ENCODE measurements around the gene RAX2.
A peak's percentile ranks its signal among the peaks of the same experiment; 100 is the strongest.
"Not testable (repeated sequence)": the region's sequence is repeated elsewhere in the genome, so short reads cannot be mapped to it uniquely, and the experiment has no call there.

The RAX2 gene

DNA sequence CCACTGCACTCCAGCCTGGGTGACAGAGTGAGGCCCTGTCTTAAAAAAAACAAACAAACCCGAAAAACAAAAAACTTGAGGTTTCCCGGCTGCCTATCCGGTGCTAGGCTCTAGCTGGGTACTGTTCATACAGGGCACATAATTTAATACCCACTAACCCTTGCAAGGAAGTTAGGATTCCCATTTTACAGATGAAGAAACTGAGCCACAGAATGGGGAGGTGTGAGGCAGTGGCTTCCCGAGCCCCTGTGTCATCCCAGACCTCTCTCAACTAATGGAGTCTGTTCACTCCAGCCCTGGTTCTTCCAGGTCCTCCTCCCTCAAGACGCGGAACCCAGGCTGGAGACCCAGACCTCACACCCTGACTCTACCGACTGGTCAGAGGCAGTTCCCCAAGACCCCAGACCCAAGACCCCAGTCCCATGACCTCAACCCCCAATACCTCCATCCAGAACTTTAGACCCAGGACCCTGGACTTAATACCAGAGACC lies 11.1 kb downstream of the RAX2 start:
- Histone ChIP-seq H2AFZ (ENCODE audit: low read length) (peak overlapping the region; percentile 82), H4K20me1 (ENCODE audit: insufficient read depth, low read length, poor library complexity, severe bottlenecking) (no peaks in the 10 kb centered on the region), H3F3A (ENCODE audit: low read depth) (0 out of 2 replicates have a peak, but pooled peaks cover 2% of the 10 kb centered on the region), H3K4me3 (ENCODE audit: low read length, poor library complexity, severe bottlenecking) (peak overlapping the region; percentile 98), H3K9ac (ENCODE audit: low read depth, low read length, poor library complexity, severe bottlenecking) (peak overlapping the region; percentile 96), H3K9me3 (ENCODE audit: insufficient read depth, low read depth, low read length) (no peaks in the 10 kb centered on the region), H3K27me3 (ENCODE audit: insufficient read depth, low read length, poor library complexity, severe bottlenecking) (no peaks in the 10 kb centered on the region), H3K4me1 (ENCODE audit: insufficient read depth, low read length, poor library complexity, severe bottlenecking) (peaks cover 23% of the 10 kb centered on the region), H3K4me2 (ENCODE audit: low read depth, low read length, poor library complexity, severe bottlenecking) (peak overlapping the region; percentile 96), H3K36me3 (ENCODE audit: insufficient read depth, low read length) (peaks cover 2% of the 10 kb centered on the region; the same call in 1 of the 2 replicates), H3K79me2 (ENCODE audit: insufficient read depth, low read length) (peaks cover 36% of the 10 kb centered on the region), H3K9me2 (replicated peaks; ENCODE audit: low read depth, low read length) (no peaks in the 10 kb centered on the region)
- no peak for TF ChIP-seq EZH2phosphoT487 (IDR thresholded peaks at IDR 0.05; ENCODE audit: borderline replicate concordance)
- TF ChIP-seq, protein P1, sequence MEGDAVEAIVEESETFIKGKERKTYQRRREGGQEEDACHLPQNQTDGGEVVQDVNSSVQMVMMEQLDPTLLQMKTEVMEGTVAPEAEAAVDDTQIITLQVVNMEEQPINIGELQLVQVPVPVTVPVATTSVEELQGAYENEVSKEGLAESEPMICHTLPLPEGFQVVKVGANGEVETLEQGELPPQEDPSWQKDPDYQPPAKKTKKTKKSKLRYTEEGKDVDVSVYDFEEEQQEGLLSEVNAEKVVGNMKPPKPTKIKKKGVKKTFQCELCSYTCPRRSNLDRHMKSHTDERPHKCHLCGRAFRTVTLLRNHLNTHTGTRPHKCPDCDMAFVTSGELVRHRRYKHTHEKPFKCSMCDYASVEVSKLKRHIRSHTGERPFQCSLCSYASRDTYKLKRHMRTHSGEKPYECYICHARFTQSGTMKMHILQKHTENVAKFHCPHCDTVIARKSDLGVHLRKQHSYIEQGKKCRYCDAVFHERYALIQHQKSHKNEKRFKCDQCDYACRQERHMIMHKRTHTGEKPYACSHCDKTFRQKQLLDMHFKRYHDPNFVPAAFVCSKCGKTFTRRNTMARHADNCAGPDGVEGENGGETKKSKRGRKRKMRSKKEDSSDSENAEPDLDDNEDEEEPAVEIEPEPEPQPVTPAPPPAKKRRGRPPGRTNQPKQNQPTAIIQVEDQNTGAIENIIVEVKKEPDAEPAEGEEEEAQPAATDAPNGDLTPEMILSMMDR (conservative IDR thresholded peaks at IDR 0.05; ENCODE audit: low read length) = no peak

DNA sequence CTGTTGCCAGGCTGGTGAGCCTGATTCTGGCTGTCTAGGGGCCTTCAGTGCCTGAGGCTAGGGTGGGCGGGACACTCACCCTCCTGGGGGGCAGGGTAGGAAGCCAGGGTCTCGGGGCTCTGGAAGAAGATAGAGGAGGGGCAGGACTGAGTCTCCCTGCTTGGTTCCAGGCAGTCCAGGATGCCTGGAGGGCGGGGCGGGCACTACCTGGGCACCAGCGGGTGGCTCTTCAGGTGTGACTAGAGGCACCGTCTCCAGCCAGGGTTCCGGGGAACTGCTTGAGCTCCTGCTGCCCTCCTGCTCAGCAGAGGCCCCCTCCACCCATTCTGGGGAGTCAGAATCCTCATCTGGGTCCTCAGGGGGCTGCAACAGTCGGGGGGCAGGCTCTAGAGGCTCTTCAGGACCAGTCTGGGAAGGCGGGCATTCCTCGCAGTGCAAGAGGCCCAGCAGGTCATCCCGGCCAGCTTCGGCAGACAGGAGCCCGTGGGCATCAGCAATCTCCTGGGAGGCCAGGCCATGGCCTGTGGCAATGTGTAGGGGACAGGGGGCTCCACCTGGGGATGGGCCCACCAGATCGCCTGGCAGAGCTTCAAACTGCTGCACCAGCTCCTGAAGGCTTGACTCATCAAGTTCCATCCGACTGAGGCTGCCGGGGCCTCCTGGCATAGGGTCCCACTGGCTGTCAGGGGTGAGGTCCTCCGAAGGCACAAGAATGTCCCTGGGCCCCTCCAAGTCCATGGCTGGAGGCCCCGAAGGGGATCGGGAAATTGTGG lies 12.4 kb downstream of the RAX2 start:
- Histone ChIP-seq H3K9me3 (ENCODE audit: insufficient read depth, low read depth, low read length) (no peaks in the 10 kb centered on the region), H3K27me3 (ENCODE audit: insufficient read depth, low read length, poor library complexity, severe bottlenecking) (no peaks in the 10 kb centered on the region), H2AFZ (ENCODE audit: low read length) (no peak overlapping the region), H3K4me1 (ENCODE audit: insufficient read depth, low read length, poor library complexity, severe bottlenecking) (peaks cover 23% of the 10 kb centered on the region), H3K4me2 (ENCODE audit: low read depth, low read length, poor library complexity, severe bottlenecking) (peak overlapping the region; percentile 96), H3F3A (ENCODE audit: low read depth) (0 out of 2 replicates have a peak, but pooled peaks cover 2% of the 10 kb centered on the region), H3K79me2 (ENCODE audit: insufficient read depth, low read length) (peaks cover 36% of the 10 kb centered on the region), H3K9me2 (replicated peaks; ENCODE audit: low read depth, low read length) (no peaks in the 10 kb centered on the region), H3K9ac (ENCODE audit: low read depth, low read length, poor library complexity, severe bottlenecking) (peak overlapping the region; percentile 96), H3K36me3 (ENCODE audit: insufficient read depth, low read length) (no peaks in the 10 kb centered on the region), H3K4me3 (ENCODE audit: low read length, poor library complexity, severe bottlenecking) (peak overlapping the region; percentile 98), H4K20me1 (ENCODE audit: insufficient read depth, low read length, poor library complexity, severe bottlenecking) (no peaks in the 10 kb centered on the region)
- no peak for TF ChIP-seq EZH2phosphoT487 (IDR thresholded peaks at IDR 0.05; ENCODE audit: borderline replicate concordance)
- TF ChIP-seq, protein P1 (conservative IDR thresholded peaks at IDR 0.05; ENCODE audit: low read length) = no peak

DNA sequence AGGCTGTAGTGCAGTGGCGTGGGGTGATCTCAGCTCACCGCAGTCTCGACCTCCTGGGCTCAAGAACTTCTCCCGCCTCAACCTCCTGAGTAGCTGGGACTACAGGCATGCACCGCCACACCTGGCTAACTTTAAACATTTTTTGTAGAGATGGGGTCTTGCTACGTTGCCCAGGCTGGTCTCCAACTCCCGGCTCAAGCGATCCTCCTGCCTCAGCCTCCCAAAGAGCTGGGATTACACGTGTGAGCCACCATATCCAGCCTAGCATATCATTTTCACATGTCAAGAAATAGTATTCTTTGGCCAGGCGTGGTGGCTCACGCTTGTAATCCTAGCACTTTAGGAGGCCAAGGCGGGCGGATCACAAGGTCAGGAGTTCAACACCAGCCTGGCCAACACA lies 13.7 kb downstream of the RAX2 start:
- H3K36me3 ChIP-seq (ENCODE audit: insufficient read depth, low read length); H3K9me2 ChIP-seq (replicated peaks; ENCODE audit: low read depth, low read length); H3K4me2 ChIP-seq (ENCODE audit: low read depth, low read length, poor library complexity, severe bottlenecking); H3K4me3 ChIP-seq (ENCODE audit: low read length, poor library complexity, severe bottlenecking); H4K20me1 ChIP-seq (ENCODE audit: insufficient read depth, low read length, poor library complexity, severe bottlenecking); H3F3A ChIP-seq (ENCODE audit: low read depth); H3K9ac ChIP-seq (ENCODE audit: low read depth, low read length, poor library complexity, severe bottlenecking); H3K9me3 ChIP-seq (ENCODE audit: insufficient read depth, low read depth, low read length); H2AFZ ChIP-seq (ENCODE audit: low read length); H3K27me3 ChIP-seq (ENCODE audit: insufficient read depth, low read length, poor library complexity, severe bottlenecking): not testable (repeated sequence)
- Histone ChIP-seq H3K4me1 (ENCODE audit: insufficient read depth, low read length, poor library complexity, severe bottlenecking) (peaks cover 22% of the 10 kb centered on the region), H3K79me2 (ENCODE audit: insufficient read depth, low read length) (peaks cover 33% of the 10 kb centered on the region)

DNA sequence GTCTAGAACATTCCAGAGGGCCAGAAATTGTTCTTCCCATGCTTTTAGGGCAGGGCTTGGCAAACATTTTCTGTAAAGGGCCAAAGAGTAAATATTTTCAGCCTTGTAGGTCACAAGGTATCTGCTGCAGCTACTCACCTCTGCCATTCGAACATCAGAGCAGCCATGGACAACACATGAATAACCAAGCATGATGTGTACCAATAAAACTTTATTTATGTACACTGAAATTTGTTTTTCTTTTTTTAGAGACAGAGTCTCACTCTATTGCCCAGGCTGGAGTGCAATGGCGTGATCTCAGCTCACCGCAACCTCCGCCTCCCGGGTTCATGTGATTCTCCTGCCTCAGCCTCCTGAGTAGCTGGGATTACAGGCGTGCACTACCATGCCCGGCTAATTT lies 14.3 kb downstream of the RAX2 start:
- not testable (repeated sequence) for H3K4me2 ChIP-seq (ENCODE audit: low read depth, low read length, poor library complexity, severe bottlenecking); H3F3A ChIP-seq (ENCODE audit: low read depth); H3K9me3 ChIP-seq (ENCODE audit: insufficient read depth, low read depth, low read length)

More for the DNA sequence above, 14.3 kb downstream of the RAX2 start:
- Histone ChIP-seq H3K79me2 (ENCODE audit: insufficient read depth, low read length) (peaks cover 31% of the 10 kb centered on the region), H3K4me1 (ENCODE audit: insufficient read depth, low read length, poor library complexity, severe bottlenecking) (peaks cover 19% of the 10 kb centered on the region)
- H3K27me3 ChIP-seq (ENCODE audit: insufficient read depth, low read length, poor library complexity, severe bottlenecking); H2AFZ ChIP-seq (ENCODE audit: low read length); H3K9ac ChIP-seq (ENCODE audit: low read depth, low read length, poor library complexity, severe bottlenecking); H3K9me2 ChIP-seq (replicated peaks; ENCODE audit: low read depth, low read length); H3K36me3 ChIP-seq (ENCODE audit: insufficient read depth, low read length); H4K20me1 ChIP-seq (ENCODE audit: insufficient read depth, low read length, poor library complexity, severe bottlenecking); H3K4me3 ChIP-seq (ENCODE audit: low read length, poor library complexity, severe bottlenecking): not testable (repeated sequence)

All from Loucy (cell line).